Omental fat pad (tissue), 4 donors: ENCODE results near the gene EFS. TPM values are rescaled to one million over a fixed set of nuclear protein-coding genes. Genes with fewer than 3 reads are reported as not detected.

Experiments
- ATAC-seq: fragments of 150-250 bp; one replicate; pipeline ENCODE4 v1.9.1; 2016; ENCODE audit warnings: mild to moderate bottlenecking, moderate library complexity; ENCODE audit not compliant: low FRiP score
- DNase-seq: peaks from one replicate; pipeline ENCODE4 v3.0.0-alpha.2; 2019; ENCODE audit warnings: low spot score
- CTCF ChIP-seq, 3 donors: fragments of 450-650 bp; IDR thresholded peaks; one replicate each; pipeline ENCODE4 v1.5.1; 2016 to 2017; ENCODE audit warnings: antibody characterized with exemption in 3 of 3, mild to moderate bottlenecking in 3 of 3, moderate library complexity in 2 of 3
- total RNA-seq, 4 donors: library from RNA; depleted of rRNA; stranded (reverse); fragments of >200 nt; gene quantifications; one replicate each; pipeline ENCODE4 v1.1.0, GENCODE V29; 2016

Gene EFS
- total RNA-seq, 4 donors from 2014 or later: 3.0 to 15.8 (median 7.1) TPM

- no peak for TF ChIP-seq CTCF (IDR thresholded peaks at IDR 0.05)
- ATAC-seq: no peak
These were observed 17.9 kb upstream of the EFS start for GRCh38 chr14:23382731-23383440.

GRCh38 chr14:23382276-23382675, 17.3 kb upstream of the EFS start:
- DNase-seq (no peak), ATAC-seq (no peak)
- no peak for TF ChIP-seq CTCF (IDR thresholded peaks at IDR 0.05)

More at GRCh38 chr14:23382731-23383440, 17.9 kb upstream of the EFS start:
- no peak for DNase-seq

GRCh38 chr14:23381871-23382270, 16.9 kb upstream of the EFS start:
- no peak for ATAC-seq
- no peak for TF ChIP-seq CTCF (IDR thresholded peaks at IDR 0.05)
- DNase-seq: no peak

- DNase-seq: no peak
- no peak for ATAC-seq
- no peak for TF ChIP-seq CTCF (IDR thresholded peaks at IDR 0.05)
These were observed 16.0 kb upstream of the EFS start for GRCh38 chr14:23380976-23381375.

- TF ChIP-seq CTCF (IDR thresholded peaks at IDR 0.05): no peak
- ATAC-seq (peak; percentile 12), DNase-seq (no peak)
These were observed 15.4 kb upstream of the EFS start for GRCh38 chr14:23380197-23380914.

- TF ChIP-seq CTCF (IDR thresholded peaks at IDR 0.05): peak in 1 of 3 donors; percentile 66
- ATAC-seq (peak; percentile 54), DNase-seq (no peak)
These were observed 14.6 kb upstream of the EFS start for GRCh38 chr14:23379366-23380196.
